ACHN (cell line): ENCODE measurements around the gene UNC45A.
"Not testable (repeated sequence)": the region's sequence is repeated elsewhere in the genome, so short reads cannot be mapped to it uniquely, and the experiment has no call there.

Experiments
- DNase-seq: peaks from one replicate; pipeline ENCODE4 v3.0.0-alpha.2; 2015
- in situ Hi-C: cut with HindIII; loops from 2 replicates; pipeline ENCODE4 v1.10.0; 2017; ENCODE audit warnings: low sequenced_read_pairs, low pct_ligation_motif_present, low pct_unique_long_range_greater_than_20kb

Gene UNC45A

DNA sequence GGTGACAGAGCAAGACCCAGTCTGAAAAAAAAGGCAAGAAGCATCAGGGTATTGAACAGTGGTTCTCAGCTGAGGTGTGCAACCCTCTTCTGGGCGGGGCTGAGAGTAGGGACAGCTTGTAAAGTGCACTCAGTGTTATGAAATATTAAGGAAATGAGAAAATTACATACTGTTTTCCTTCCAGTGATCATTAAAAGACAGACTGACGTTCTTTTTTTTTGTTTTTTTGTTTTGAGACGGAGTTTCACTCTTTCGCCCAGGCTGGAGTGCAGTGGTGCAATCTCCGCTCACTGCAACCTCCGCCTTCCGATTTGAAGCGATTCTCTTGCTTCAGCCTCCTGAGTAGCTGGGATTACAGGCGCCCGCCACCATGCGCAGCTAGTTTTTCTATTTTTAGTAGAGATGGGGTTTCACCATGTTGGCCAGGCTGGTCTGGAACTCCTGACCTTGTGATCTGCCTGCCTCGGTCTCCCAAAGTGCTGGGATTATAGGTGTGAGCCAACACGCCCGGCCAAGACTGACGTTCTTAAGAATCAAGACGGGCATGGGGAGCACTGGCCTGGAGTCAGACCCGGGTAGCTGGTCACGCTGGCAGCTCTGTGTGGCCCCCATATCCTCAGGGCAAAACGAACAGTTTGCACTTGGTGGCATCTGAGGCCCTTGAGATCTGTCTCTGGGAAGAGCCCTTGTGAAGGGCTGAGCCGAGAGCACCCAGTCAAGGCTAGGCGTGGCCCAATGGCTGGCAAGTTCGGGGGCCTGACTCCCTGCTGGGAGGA is 20.6 kb upstream of the UNC45A start:
- in situ Hi-C loops: no loop called here
- no peak for DNase-seq

DNA sequence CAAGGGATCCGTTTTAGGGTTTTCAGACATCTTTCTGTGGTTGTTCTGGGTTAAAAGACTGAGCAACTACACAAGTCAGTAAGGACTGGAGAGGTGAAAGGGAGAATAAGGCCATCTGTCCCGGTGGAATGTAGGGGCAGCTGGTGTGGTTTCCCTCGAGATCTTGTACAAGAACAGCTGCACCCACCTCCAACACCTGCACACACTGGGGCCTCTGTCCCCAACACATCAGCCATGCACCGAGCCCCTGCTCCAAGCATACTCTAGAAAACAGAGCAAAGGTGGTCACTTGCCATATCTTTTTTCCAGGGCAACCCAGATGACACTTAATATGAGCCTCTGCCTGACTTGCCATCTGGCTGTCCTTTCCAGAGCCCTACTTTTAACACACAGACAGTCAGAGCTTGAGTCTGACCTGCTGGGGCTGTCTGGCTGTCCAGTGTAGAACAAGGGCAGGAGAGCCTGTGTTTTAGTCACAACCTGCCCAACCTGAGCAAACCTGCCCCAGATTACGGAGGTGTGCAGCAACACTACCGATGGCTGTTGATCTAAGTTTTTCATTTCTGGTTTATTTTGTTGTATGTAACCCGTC is 19.8 kb upstream of the UNC45A start:
- in situ Hi-C loops: no loop called here

DNA sequence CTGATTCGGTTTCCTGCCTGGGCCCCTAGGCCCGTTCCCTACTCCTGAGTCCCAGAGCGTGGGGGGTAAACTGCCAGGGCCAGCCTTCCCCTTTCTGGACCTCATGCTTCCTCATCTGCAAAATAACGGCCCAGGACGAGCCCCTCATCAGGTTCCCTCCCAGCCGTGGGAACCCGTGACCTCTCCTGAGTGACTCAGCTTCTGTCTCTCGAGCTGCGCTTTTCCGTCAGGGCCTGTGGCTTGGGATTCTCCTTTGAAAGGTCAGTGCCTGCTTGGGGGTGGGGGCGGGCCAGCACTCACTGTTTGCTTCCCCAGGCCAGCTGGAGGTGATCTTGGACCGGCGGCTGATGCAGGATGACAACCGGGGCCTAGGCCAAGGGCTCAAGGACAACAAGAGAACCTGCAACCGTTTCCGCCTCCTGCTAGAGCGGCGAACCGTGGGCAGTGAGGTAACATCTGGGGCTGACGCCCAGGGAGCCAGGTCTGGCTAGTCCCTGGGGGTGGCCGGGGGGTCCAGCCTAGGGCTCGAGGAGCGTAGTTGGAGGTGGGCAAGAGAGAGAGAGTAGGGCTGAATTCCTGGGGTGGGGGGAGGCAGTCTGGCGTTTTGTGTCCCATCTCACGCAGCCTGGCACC is 19.2 kb upstream of the UNC45A start:
- DNase-seq: no peak
- in situ Hi-C loops: no loop called here

More for the DNA sequence above, 19.8 kb upstream of the UNC45A start:
- DNase-seq: no peak

DNA sequence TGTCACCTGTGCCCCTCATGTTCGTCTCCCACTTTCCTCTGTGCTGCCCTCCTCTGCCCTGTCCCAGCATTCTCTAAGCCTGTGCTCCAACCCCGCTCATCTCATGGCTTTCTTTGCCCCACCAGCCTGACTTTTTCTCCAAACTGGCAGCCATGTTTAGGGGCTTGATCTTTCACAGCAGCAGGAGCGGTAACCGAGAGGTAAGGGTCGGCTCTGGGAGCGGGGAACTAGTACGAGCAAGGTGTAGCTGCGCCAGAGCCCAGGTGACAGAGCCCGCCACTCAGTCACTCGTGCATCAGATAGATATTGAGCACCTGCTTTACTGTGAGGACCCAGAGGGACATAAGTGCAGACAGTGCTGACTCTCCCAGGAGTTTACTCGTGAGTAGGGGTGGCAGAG is 18.6 kb upstream of the UNC45A start:
- in situ Hi-C loops: no loop called here
- DNase-seq: no peak

DNA sequence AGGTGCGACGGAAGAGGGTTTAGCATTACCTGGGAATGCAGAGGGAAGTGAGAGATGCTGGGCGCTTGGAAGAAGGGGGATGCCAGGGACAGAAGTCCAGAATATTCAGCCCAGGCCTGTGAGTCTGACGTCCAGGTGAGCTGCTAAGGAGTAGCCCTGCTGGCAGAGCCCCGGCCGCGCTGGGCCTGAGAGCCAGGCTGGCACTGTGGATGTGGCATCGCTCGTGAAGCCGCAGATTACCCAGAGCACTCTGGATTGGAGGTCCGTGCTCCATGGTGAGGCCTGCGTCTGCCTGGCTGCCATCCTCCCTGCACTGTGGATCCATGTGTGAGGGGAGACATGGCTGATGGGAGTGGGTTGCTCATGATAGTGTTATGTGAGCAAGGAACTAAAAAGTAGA is 17.5 kb upstream of the UNC45A start:
- DNase-seq: no peak
- in situ Hi-C loops: no loop called here

DNA sequence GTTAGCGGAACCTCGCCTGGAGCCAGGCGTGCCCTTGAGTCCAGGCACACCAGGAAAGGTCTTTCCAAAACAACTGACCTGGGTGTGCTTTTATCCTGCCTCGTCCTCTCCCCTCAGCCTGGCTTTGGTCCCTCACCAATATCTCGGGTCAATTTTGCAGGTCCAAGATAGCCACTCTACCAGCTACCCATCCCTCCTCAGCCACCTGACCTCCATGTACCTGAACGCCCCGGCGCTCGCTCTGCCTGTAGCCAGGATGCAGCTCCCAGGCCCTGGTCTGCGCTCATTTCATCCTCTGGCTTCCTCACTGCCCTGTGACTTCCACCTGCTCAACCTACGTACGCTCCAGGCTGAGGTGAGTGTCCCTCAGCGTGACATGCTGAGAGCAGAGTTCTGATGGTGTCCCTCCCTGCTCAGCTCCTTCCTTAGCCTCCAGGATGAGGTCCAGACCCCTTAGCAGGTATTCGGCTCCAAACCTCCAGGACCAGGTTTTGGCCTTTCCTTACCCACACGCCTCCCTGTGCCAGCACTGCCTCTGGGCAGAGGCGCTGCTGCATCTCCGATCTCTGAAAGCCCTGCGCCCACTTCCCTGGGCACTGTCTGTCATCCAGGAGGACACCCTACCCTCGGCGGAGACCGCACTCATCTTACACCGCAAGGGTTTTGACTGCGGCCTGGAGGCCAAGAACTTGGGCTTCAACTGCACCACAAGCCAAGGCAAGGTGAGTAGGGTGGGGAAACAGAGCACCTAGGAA is 16.9 kb upstream of the UNC45A start:
- in situ Hi-C loops: no loop called here
- no peak for DNase-seq

DNA sequence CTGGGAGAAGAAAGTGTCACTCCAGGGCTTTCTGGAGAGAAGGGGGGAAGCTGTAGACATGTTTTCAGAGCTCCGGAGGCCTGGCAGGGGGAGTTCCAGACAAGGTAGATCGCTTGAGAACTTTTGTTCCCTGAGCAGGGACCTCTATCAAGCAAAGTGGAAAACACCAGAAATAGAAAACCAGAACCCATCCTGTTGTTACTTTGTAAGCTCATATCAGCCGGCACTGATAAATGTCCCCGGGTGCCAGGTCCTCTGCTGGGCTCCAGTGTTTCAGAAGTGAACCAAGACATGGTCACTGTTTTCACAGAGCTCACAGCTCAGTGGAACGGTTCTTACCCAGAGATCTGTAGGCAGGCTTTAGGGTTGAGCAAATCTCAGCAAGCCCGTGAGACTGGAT is 16.2 kb upstream of the UNC45A start:
- DNase-seq: no peak
- in situ Hi-C loops: no loop called here

DNA sequence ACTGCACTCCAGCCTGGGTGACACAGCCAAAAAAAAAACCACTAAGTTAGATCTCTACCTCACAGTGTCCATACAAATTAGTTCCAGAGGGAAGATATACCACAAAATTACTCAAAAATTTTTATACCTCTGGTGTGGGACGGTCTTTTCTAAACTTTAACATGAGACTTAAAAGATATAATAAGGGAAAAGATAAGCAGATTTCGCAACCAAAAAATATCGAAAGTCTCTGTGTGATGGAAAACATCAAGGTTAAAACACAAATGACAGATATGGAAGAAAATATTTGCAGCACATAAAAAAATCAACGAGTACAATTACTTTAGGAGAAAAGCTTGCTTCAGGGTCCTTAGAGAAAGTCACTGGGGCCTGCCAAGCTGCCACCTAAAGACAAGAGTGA is 13.2 kb upstream of the UNC45A start:
- no peak for DNase-seq
- in situ Hi-C loops: no loop called here

DNA sequence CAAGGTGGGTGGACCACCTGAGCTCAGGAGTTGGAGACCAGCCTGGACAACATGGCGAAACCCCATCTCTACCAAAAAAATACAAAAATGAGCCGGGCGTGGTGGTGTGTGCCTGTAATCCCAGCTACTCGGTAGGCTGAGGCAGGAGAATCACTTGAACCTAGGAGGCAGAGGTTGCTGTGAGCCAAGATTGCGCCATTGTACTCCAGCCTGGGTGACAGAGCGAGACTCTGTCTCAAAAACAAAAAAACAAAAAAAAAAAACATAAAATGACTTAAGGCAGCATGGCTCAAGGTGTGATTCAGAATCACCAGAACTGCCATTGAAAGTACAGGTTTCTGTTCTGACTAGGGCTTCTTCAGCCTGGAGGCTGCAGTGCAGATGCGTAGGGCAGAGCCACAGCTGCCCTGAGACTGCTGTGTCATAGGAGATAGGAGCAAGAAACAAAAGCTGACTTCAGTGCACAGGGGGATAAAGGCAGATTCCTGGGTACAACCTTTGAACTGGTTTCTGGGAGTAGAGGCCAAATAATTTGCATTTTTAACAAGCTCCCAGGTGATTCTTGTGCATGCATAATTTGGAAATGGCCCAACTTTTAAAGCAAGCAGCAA is 12.3 kb upstream of the UNC45A start:
- DNase-seq, in situ Hi-C loops: not testable (repeated sequence)

DNA sequence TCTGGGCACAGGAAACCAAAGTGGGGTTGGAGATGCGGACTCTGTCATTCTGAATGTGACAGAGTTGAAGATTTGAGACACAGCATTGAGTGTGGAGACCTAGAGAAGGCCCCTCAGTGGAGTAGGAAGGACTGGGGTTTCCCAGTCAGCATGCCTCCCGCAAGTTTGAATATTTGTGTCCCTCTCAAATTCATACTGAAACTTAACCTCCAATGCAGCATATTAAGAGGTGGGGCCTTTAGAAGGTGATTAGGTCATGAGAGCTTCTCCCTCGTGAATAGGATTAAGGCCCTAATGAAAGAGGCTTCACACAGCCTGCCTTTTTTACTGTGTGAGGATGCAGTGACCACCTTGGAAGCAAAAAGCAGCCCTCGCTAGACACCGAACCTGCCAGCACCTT is 10.7 kb upstream of the UNC45A start:
- DNase-seq: no peak
- in situ Hi-C loops: no loop called here

DNA sequence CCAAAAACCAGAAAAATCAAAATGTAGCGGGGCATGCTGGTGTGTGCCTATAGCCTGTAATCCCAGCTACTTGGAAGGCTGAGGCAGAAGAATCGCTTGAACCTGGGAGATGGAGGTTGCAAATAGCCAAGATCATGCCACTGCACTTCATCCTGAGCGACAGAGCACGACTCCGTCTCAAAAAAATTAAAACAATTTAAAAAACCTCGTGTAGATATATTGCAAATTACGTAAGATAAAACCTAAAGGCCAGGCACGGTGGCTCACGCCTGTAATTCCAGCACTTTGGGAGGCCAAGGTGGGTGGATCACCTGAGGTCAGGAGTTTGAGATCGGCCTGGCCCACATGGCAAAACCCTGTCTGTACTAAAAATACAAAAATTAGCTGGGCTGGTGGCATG is 8.3 kb upstream of the UNC45A start:
- DNase-seq, in situ Hi-C loops: not testable (repeated sequence)

DNA sequence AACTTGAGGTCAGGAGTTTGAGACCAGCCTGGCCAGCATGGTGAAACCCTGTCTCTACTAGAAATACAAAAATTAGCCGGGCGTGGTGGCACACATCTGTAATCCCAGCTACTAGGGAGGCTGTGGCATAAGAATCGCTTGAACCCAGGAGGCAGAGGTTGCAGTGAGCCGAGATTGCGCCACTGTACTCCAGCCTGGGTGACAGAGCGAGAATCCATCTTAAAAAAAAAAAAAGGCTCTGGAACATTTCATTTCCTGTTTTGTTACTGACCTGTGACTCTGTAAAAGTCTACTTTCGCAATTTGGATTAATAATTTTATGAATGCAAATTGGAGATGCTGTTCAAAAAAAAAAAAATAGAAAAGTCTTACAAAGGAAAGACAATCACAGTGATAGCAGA is 7.0 kb upstream of the UNC45A start:
- in situ Hi-C loops, DNase-seq: not testable (repeated sequence)

DNA sequence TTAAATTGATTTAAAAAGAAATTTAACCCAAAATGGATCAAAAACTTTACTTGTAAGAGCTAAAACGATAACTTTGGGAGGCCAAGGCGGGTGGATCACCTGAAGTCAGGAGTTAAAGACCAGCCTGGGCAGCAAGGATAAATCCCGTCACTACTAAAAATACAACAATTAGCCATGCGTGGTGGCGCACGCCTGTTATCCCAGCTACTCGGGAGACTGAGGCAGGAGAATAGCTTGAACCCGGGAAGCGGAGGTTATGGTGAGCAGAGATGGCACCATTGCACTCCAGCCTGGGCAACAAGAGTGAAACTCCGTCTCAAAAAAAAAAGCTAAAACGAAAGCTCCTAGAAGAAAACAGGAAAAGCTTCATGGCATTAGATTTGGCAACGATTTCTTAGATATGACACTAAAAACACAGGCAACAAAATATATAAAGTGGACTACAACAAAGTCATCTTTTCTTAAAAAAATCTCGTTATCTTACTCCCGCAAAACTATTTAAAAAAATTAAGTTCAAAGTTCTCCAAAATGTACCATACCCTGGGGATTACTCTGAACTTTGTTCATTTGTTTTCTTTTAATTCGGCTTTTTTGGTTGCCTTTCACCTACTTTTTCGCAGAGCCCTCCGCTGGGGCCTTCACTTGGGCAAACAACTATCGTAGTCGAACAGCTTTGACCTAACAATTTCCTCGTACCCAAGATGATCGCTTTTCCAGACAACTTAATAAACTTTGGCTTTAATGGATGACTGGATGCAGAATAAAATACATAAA is 5.7 kb upstream of the UNC45A start:
- in situ Hi-C loops: no loop called here
- DNase-seq: no peak

DNA sequence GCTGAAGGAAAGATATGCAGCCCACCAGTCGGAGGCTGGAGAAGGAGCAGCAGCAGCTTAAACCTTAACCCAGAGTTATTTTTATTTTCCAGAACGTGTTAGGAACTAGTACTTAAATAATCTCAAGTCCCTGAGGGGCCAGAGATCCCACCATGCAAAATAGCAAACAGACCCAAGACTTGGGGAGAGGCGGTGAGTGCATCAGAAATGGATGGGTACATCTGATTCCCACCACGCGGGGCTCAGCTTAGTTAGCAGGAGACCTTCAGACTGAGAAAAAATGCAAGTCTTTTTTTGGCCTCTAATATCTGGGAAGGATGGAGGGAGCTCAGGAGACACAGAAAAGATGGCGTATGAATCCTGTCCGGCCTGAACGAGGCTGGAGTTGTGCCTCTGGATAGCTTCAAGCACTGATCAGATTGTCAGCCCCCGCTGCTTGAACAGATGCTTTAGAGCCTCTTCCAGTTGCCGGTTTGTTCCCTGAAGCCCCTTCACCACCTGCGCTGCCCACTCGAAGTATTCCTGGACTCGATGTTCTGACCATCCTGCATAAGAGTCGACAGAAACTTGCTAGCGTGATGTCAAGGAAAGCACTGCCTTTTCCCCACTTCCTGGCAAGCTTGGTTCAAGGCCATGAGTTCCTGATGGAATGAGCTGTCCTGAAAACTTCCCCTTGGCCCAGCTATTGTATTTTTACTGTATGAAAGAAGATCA is 4.1 kb upstream of the UNC45A start:
- no peak for DNase-seq
- in situ Hi-C loops: no loop called here

DNA sequence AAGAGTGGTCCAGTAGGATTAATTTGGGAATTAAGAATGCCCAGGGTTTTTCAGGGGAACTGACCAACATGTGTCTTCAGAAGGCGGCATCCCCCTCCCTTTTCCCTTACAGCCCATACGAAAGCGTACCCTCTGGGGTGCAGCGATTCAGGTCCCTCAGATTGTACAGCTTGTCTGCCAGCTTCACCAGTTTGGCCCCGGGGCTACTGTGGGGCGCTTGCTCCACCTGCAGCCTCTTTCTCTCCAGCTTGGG is 3.6 kb upstream of the UNC45A start:
- in situ Hi-C loops: no loop called here
- no peak for DNase-seq

DNA sequence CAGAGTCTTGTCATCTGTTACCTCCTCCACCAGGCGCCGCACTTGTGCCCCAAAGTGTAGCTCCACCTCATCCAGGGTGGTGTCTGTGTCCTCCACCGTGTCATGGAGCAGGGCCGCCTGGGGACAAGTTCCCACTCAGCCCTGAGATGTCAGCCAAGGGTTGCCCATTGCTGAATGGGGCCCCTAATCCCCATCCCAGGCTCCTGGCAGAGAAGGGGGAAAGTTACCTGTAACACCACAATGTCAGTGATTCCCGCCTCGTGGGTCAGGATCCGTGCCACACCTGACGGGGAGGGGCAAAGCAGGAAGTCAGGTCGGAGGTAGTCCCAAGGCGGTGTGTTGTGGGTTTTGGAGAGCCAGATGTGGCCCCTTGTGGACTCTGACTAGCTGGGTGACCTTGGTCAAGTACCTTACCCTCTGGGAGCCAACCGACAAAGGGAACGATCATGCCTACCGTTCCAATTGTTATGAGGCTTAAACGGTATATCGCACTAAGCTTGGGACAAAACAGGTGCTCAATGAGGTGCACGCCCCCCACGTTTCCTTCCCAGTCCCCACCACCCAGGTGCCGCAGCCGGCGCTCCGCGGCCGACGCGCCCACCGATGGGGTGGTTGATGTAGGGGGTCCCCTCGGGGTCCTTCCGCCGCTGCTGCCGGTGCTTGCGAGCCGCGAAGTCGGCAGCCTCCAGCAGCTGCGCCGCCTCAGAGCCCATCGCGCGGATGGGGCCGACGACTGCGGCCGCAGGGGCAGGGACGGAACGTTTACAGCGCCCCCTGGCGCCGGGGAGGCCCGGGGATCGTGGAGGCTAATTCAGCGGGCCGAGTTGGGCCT is 3.0 kb upstream of the UNC45A start, which contains the start of gene HDDC3:
TSS of gene HDDC3 (minus strand) at position 722 of the 832 bp plus-strand sequence. CDS start at position 713, 9 bp downstream.
- peak; percentile 83 for DNase-seq
- in situ Hi-C loops: no loop called here

DNA sequence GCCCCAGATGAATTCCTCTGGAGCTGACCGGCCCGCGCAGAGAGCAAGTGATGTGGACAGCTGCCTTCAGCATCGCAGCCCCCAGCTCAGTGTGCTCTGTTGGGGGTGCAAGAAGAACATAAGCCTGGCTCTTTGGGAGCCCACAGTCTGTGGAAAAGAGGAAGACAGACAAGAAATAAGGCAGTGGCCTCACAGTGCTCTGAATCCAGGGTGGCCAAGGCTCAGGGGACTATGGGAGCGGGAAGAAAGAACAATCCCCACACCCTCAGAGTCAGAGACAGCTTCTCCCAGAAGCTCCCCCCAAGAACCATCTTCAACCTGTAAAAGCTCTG is 2.5 kb upstream of the UNC45A start:
- in situ Hi-C loops: no loop called here

More for the DNA sequence above, 2.5 kb upstream of the UNC45A start:
- DNase-seq: no peak
